ENCODE results near the gene FBXL5.

DNA sequence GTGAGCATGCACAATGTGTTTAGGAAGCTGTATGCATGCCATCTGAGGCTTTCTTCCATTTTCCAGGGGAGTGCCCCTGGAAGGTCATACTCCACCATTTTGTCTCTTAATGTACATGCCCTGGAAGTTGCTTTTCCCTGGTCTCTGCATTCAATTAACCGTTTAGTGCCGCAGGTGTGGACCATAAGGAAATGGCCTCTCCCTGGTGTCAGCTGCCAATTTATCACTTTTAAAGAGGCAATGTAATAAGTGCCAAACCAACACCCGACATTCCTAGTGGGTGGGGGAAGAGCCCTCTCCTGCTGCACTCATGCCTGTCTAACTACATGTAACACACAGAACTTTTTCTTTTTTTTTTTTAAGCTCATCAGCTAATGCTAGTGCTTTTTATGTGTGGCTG is 40.6 kb upstream of the FBXL5 start:
- TF ChIP-seq POLR2AphosphoS5 (IDR thresholded peaks at IDR 0.05; ENCODE audit: low read depth, low read length) (no peak), POLR2A (IDR thresholded peaks at IDR 0.05; ENCODE audit: low read depth, low read length) (no peak)
